ENCODE data around the gene ENO1. TPM values are rescaled to one million over a fixed set of nuclear protein-coding genes. Genes with fewer than 3 reads are reported as not detected.

ENO1 gene
- total and polyA plus RNA-seq, 9 of the 15 experiments (the other 6 are each of a cell fraction or from before 2014, with no cell fraction given) = 2,249 to 7,472 (median 2,868) TPM

DNA sequence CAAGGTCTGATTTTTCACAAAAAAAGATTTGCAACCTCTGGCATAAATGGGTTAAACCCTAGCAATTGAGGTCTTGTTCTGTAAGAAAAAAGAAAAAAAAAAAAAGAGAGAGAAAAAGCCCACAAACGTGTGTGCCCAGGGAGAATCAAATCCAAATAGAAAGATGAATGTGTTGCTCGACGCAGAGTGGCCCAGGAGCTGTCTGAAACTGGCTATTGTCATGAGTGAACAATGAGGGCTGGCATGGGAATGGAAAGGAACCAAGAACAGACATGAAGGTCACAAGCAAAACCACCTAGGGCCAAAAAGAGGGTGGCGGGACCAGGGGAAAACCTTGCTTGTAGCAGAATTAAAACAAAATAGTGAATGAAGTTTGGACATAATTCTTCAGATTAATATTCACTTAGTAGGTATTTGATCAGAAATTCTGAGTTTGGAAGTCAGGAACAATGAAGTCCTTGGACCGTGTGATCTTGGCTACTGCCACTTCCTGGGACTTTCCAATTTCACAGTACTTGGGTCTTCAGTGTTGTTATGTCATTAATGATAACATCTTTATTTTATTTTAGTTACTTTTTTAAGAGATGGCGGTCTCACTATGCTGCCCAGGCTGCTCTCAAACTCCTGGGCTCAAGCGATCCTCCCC lies 3.1 kb downstream of the ENO1 start (continued):
- TF ChIP-seq RBM25 (IDR thresholded peaks at IDR 0.05; ENCODE audit: low read depth, low read length, severe bottlenecking) (no peak), POLR2B (IDR thresholded peaks at IDR 0.05; ENCODE audit: low read depth, partially characterized antibody) (peak; percentile 42), SOX6 (IDR thresholded peaks at IDR 0.05) (peak; percentile 15; the same call in 1 of the 2 replicates), NBN (IDR thresholded peaks at IDR 0.05; ENCODE audit: low read depth) (0 out of 2 replicates have a peak, but pooled peaks have one; percentile 24), ZNF140 (CRISPR knock-in tag; IDR thresholded peaks at IDR 0.05) (no peak), ZFP1 (CRISPR knock-in tag; IDR thresholded peaks at IDR 0.05) (no peak), NELFE (IDR thresholded peaks at IDR 0.05; ENCODE audit: insufficient read depth, insufficient read length) (no peak), POLR3A (IDR thresholded peaks at IDR 0.05; ENCODE audit: borderline replicate concordance, extremely low read depth, insufficient read depth, insufficient read length) (no peak), ILF3 (IDR thresholded peaks at IDR 0.05; ENCODE audit: borderline replicate concordance) (no peak), NFIX (CRISPR knock-in tag; IDR thresholded peaks at IDR 0.05; ENCODE audit: low read depth) (no peak), SMARCE1 (IDR thresholded peaks at IDR 0.05) (no peak), JUNB (CRISPR knock-in tag; conservative IDR thresholded peaks at IDR 0.05) (no peak), ZNF644 (tag; IDR thresholded peaks at IDR 0.05; ENCODE audit: low read depth) (no peak), IRF2 (CRISPR knock-in tag; IDR thresholded peaks at IDR 0.05) (no peak), SNIP1 (IDR thresholded peaks at IDR 0.05; ENCODE audit: low read depth) (no peak), NONO (IDR thresholded peaks at IDR 0.05; ENCODE audit: low read depth in 2 of 2, low read length in 1 of 2) (no peak), PCBP1 (IDR thresholded peaks at IDR 0.05; ENCODE audit: low read depth, low read length, poor library complexity, severe bottlenecking) (no peak), HCFC1 (IDR thresholded peaks at IDR 0.05; ENCODE audit: low read depth, low read length) (no peak), ZNF311 (CRISPR knock-in tag; IDR thresholded peaks at IDR 0.05) (no peak), EGR1 (conservative IDR thresholded peaks at IDR 0.05) (no peak), MCM3 (IDR thresholded peaks at IDR 0.05) (no peak), KLF13 (tag; IDR thresholded peaks at IDR 0.05; ENCODE audit: borderline replicate concordance, low read depth) (no peak)
- TF ChIP-seq, protein P1, sequence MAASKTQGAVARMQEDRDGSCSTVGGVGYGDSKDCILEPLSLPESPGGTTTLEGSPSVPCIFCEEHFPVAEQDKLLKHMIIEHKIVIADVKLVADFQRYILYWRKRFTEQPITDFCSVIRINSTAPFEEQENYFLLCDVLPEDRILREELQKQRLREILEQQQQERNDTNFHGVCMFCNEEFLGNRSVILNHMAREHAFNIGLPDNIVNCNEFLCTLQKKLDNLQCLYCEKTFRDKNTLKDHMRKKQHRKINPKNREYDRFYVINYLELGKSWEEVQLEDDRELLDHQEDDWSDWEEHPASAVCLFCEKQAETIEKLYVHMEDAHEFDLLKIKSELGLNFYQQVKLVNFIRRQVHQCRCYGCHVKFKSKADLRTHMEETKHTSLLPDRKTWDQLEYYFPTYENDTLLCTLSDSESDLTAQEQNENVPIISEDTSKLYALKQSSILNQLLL (CRISPR knock-in tag; IDR thresholded peaks at IDR 0.05; ENCODE audit: borderline replicate concordance) = no peak
- TF ChIP-seq, protein P2, sequence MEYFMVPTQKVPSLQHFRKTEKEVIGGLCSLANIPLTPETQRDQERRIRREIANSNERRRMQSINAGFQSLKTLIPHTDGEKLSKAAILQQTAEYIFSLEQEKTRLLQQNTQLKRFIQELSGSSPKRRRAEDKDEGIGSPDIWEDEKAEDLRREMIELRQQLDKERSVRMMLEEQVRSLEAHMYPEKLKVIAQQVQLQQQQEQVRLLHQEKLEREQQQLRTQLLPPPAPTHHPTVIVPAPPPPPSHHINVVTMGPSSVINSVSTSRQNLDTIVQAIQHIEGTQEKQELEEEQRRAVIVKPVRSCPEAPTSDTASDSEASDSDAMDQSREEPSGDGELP (CRISPR knock-in tag; IDR thresholded peaks at IDR 0.05; ENCODE audit: borderline replicate concordance) = no peak
- TF ChIP-seq, protein P3, sequence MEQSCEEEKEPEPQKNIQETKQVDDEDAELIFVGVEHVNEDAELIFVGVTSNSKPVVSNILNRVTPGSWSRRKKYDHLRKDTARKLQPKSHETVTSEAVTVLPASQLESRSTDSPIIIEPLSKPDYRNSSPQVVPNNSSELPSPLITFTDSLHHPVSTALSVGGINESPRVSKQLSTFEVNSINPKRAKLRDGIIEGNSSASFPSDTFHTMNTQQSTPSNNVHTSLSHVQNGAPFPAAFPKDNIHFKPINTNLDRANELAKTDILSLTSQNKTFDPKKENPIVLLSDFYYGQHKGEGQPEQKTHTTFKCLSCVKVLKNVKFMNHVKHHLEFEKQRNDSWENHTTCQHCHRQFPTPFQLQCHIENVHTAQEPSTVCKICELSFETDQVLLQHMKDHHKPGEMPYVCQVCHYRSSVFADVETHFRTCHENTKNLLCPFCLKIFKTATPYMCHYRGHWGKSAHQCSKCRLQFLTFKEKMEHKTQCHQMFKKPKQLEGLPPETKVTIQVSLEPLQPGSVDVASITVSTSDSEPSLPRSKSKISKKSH (CRISPR knock-in tag; IDR thresholded peaks at IDR 0.05) = no peak
- TF ChIP-seq, protein P4, sequence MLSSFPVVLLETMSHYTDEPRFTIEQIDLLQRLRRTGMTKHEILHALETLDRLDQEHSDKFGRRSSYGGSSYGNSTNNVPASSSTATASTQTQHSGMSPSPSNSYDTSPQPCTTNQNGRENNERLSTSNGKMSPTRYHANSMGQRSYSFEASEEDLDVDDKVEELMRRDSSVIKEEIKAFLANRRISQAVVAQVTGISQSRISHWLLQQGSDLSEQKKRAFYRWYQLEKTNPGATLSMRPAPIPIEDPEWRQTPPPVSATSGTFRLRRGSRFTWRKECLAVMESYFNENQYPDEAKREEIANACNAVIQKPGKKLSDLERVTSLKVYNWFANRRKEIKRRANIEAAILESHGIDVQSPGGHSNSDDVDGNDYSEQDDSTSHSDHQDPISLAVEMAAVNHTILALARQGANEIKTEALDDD (IDR thresholded peaks at IDR 0.05) = no peak
